H7 (cell line): ENCODE results near the gene VIL1. TPM values are rescaled to one million over a fixed set of nuclear protein-coding genes. Genes with fewer than 3 reads are reported as not detected.

Experiments
- total RNA-seq: library from RNA; depleted of rRNA; stranded (reverse); fragments of >200 nt; shearing (Covaris generic); gene quantifications from 2 replicates; pipeline ENCODE4 v1.2.3, GENCODE V29; 2014; rRNA removed

The VIL1 gene
- total RNA-seq, 1 experiment from 2014 or later = 3.0 TPM

Other genes with a start within 250 kb of the VIL1 start
- gene ARPC2, start 201.9 kb upstream of the VIL1 start, total RNA-seq = 146 and 167 TPM in 2 replicates
- gene GPBAR1, start 158.1 kb upstream of the VIL1 start, total RNA-seq = 0.11 TPM in 1 of 2 replicates, not detected in the other
- gene AAMP, start 149.0 kb upstream of the VIL1 start, total RNA-seq = 139 and 141 TPM in 2 replicates
- gene PNKD, start 148.6 kb upstream of the VIL1 start, total RNA-seq = 46.5 and 61.3 TPM in 2 replicates
- gene TMBIM1, start 126.6 kb upstream of the VIL1 start, total RNA-seq = 34.1 and 35.6 TPM in 2 replicates
- gene CATIP, start 62.3 kb upstream of the VIL1 start, total RNA-seq = 0.76 TPM in 1 of 2 replicates, not detected in the other
- not detected in 2 replicates for gene SLC11A1, start 36.9 kb upstream of the VIL1 start, total RNA-seq
- 25.4 and 29.9 TPM in 2 replicates for gene CTDSP1, start 19.3 kb upstream of the VIL1 start, total RNA-seq
- 12.4 and 14.5 TPM in 2 replicates for gene USP37, start 149.2 kb downstream of the VIL1 start, total RNA-seq
- gene CNOT9, start 149.7 kb downstream of the VIL1 start, total RNA-seq = 95.5 and 120 TPM in 2 replicates
- gene PLCD4, start 188.8 kb downstream of the VIL1 start, total RNA-seq = not detected in 2 replicates
- 14.6 and 14.8 TPM in 2 replicates for gene ZNF142, start 240.5 kb downstream of the VIL1 start, total RNA-seq
- gene BCS1L, start 240.6 kb downstream of the VIL1 start, total RNA-seq = 31.1 and 32.2 TPM in 2 replicates